BLaER1 treated with 17β-estradiol and CSF1 and Interleukin-3, amounts not matched to agents 10 nM and 100 nM (cell line): ENCODE measurements around the gene NXPH1.

ENCODE experiments used
- H3K27ac ChIP-seq, 11 experiments: shearing (Covaris generic); formaldehyde crosslinking; 2 replicates each; pipeline ENCODE4 v1.8.1; 2022
- H3K27me3 ChIP-seq, 11 experiments: shearing (Covaris generic); formaldehyde crosslinking; 2 replicates each; pipeline ENCODE4 v1.8.1; 2022
- H3K36me3 ChIP-seq, 11 experiments: shearing (Covaris generic); formaldehyde crosslinking; 2 replicates each; pipeline ENCODE4 v1.8.1; 2022
- H3K4me1 ChIP-seq, 10 experiments: shearing (Covaris generic); formaldehyde crosslinking; 2 replicates each; pipeline ENCODE4 v1.8.1; 2022
- H3K4me2 ChIP-seq, 11 experiments: shearing (Covaris generic); formaldehyde crosslinking; 2 replicates each; pipeline ENCODE4 v1.8.1; 2022
- H3K4me3 ChIP-seq, 10 experiments: shearing (Covaris generic); formaldehyde crosslinking; 2 replicates each; pipeline ENCODE4 v1.8.1; 2022
- H3K9ac ChIP-seq, 11 experiments: shearing (Covaris generic); formaldehyde crosslinking; 2 replicates each; pipeline ENCODE4 v1.8.1; 2022
- H3K9me3 ChIP-seq, 11 experiments: shearing (Covaris generic); formaldehyde crosslinking; replicated peaks in 1 of 11; 2 replicates each; pipeline ENCODE4 v1.8.1; 2022
- H4K20me1 ChIP-seq, 11 experiments: shearing (Covaris generic); formaldehyde crosslinking; 2 replicates each; pipeline ENCODE4 v1.8.1; 2022
- Cebpa-rat ChIP-seq, 11 experiments: shearing (Covaris generic); IDR thresholded peaks; 2 replicates each; pipeline ENCODE4 v1.8.1; 2022

NXPH1 gene

GRCh38 chr7:8627325-8627724 is 193.9 kb downstream of the NXPH1 start:
- no peak overlapping the region for H3K4me2 ChIP-seq
- no peaks in the 10 kb centered on the region for H3K27me3 ChIP-seq
- no peak overlapping the region for H3K4me3 ChIP-seq
- H3K9me3 ChIP-seq = no peaks in the 10 kb centered on the region
- no peak overlapping the region for H3K27ac ChIP-seq
- no peaks in the 10 kb centered on the region for H3K36me3 ChIP-seq
- TF ChIP-seq Cebpa-rat (IDR thresholded peaks at IDR 0.05) = no peak
- no peaks in the 10 kb centered on the region for H3K4me1 ChIP-seq
- no peaks in the 10 kb centered on the region for H4K20me1 ChIP-seq
- no peak overlapping the region for H3K9ac ChIP-seq

GRCh38 chr7:8628656-8629055 is 195.2 kb downstream of the NXPH1 start:
- Histone ChIP-seq H3K27me3 (no peaks in the 10 kb centered on the region), H3K4me2 (no peak overlapping the region), H3K4me3 (no peak overlapping the region), H3K9me3 (no peaks in the 10 kb centered on the region), H3K9ac (no peak overlapping the region), H3K4me1 (no peaks in the 10 kb centered on the region), H4K20me1 (no peaks in the 10 kb centered on the region), H3K27ac (no peak overlapping the region), H3K36me3 (no peaks in the 10 kb centered on the region)
- TF ChIP-seq Cebpa-rat (IDR thresholded peaks at IDR 0.05) = no peak

DNA sequence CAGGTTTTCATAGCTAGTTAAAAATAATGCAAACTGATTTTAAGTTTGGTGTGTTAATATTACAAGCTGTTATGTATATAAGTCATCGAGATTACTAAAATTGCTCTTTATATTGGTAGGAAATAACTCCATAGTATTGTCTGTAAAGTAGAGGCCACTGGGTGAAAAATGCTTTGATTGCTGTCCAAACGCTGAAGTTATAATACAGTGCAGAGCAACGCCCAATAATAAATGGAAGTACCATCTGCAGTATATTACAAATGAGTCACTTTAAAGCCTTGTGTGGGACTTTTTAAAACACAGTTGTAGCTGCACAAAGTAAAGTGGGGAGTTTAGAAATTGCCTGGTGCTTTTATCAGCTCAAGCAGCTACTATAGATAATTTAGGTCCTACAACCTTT is 196.1 kb downstream of the NXPH1 start:
- no peak for TF ChIP-seq Cebpa-rat (IDR thresholded peaks at IDR 0.05)

DNA sequence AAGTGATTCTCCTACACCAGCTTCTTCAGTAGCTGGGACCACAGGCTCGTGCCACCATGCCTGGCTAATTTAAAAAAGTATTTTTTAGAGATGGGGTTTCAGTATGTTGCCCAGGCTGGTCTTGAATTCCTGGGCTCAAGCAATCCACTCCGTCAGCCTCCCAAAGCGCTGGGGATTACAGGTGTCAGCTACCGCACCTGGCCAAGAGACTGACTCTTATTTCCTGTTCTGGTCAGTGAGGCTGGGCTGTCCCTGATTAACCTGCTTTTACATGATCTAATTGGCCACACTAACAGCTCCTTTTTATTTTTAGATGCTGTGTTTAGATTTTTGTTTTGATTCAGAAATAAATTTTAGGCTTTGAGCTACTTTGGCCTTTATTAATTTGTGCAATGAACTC is 203.9 kb downstream of the NXPH1 start:
- H3K4me3 ChIP-seq = no peak overlapping the region
- no peaks in the 10 kb centered on the region for H3K27me3 ChIP-seq
- H3K9me3 ChIP-seq = no peaks in the 10 kb centered on the region
- TF ChIP-seq Cebpa-rat (IDR thresholded peaks at IDR 0.05) = no peak
- no peak overlapping the region for H3K27ac ChIP-seq
- no peaks in the 10 kb centered on the region for H3K36me3 ChIP-seq
- H3K9ac ChIP-seq = no peak overlapping the region
- no peak overlapping the region for H3K4me2 ChIP-seq
- H3K4me1 ChIP-seq = no peaks in the 10 kb centered on the region
- H4K20me1 ChIP-seq = no peaks in the 10 kb centered on the region

More for the DNA sequence above, 196.1 kb downstream of the NXPH1 start:
- Histone ChIP-seq H3K4me2 (no peak overlapping the region), H4K20me1 (no peaks in the 10 kb centered on the region), H3K9ac (no peak overlapping the region), H3K36me3 (no peaks in the 10 kb centered on the region), H3K27me3 (no peaks in the 10 kb centered on the region), H3K9me3 (no peaks in the 10 kb centered on the region), H3K4me1 (no peaks in the 10 kb centered on the region), H3K27ac (no peak overlapping the region), H3K4me3 (no peak overlapping the region)

GRCh38 chr7:8638076-8638475 is 204.7 kb downstream of the NXPH1 start:
- Histone ChIP-seq H3K27me3 (no peaks in the 10 kb centered on the region), H3K9ac (no peak overlapping the region), H3K4me2 (no peak overlapping the region), H3K4me3 (no peak overlapping the region), H3K27ac (no peak overlapping the region), H3K36me3 (no peaks in the 10 kb centered on the region), H3K9me3 (no peaks in the 10 kb centered on the region), H4K20me1 (no peaks in the 10 kb centered on the region), H3K4me1 (no peaks in the 10 kb centered on the region)
- no peak for TF ChIP-seq Cebpa-rat (IDR thresholded peaks at IDR 0.05)

DNA sequence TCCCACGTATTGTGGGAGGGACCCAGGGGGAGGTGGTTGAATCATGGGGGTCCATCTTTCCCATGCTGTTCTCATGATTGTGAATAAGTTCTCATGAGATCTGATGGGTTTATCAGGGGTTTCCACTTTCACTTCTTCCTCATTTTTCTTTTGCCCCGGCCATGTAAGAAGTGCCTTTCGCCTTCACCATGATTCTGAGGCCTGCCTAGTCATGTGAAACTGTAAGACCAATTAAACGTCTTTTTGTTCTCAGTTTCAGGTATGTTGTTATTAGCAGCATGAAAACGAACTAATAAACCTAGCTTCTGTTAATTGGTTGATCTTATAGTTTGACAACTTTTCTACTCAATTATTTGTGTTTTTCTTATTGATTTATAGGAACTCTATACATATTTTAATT is 206.3 kb downstream of the NXPH1 start:
- no peaks in the 10 kb centered on the region for H3K4me1 ChIP-seq
- no peak for TF ChIP-seq Cebpa-rat (IDR thresholded peaks at IDR 0.05)
- no peak overlapping the region for H3K4me2 ChIP-seq
- no peaks in the 10 kb centered on the region for H3K36me3 ChIP-seq
- no peaks in the 10 kb centered on the region for H4K20me1 ChIP-seq
- no peak overlapping the region for H3K27ac ChIP-seq
- H3K9ac ChIP-seq = no peak overlapping the region
- no peak overlapping the region for H3K4me3 ChIP-seq
- no peaks in the 10 kb centered on the region for H3K27me3 ChIP-seq
- no peaks in the 10 kb centered on the region for H3K9me3 ChIP-seq

DNA sequence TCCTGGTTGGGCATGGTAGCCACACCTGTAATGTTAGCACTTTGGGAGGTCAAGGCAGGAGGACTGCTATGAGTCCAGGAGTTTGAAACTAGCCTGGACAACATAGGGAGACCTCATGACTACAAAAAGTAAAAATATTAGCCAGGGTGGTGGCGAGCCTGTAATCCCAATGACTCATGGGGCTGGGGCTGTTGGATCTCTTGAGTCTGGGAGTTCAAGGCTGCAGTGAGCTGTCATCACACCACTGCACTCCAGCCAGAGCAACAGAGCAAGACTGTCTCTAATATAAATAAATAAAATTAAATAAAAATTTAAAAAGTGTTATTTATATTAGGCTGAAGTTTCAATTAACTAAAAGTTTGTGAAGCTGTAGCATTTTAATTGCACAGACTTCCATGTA is 207.3 kb downstream of the NXPH1 start:
- Histone ChIP-seq H3K4me3 (no peak overlapping the region), H3K9ac (no peak overlapping the region), H3K36me3 (no peaks in the 10 kb centered on the region), H4K20me1 (no peaks in the 10 kb centered on the region), H3K27ac (no peak overlapping the region), H3K9me3 (no peaks in the 10 kb centered on the region), H3K27me3 (no peaks in the 10 kb centered on the region), H3K4me1 (no peaks in the 10 kb centered on the region), H3K4me2 (no peak overlapping the region)
- no peak for TF ChIP-seq Cebpa-rat (IDR thresholded peaks at IDR 0.05)

GRCh38 chr7:8668627-8669500 is 235.5 kb downstream of the NXPH1 start:
- Histone ChIP-seq H3K9ac (no peak overlapping the region), H4K20me1 (no peaks in the 10 kb centered on the region; a peak in 1 of 22 replicates), H3K4me3 (no peak overlapping the region), H3K4me2 (no peak overlapping the region), H3K27me3 (no peaks in the 10 kb centered on the region), H3K36me3 (no peaks in the 10 kb centered on the region), H3K4me1 (no peaks in the 10 kb centered on the region), H3K27ac (no peak overlapping the region), H3K9me3 (peaks cover 0 to 15% (median 8%) of the 10 kb centered on the region in 11 experiments; a peak in 13 of 22 replicates)
- TF ChIP-seq Cebpa-rat (IDR thresholded peaks at IDR 0.05) = no peak

GRCh38 chr7:8669501-8669851 is 236.1 kb downstream of the NXPH1 start:
- Histone ChIP-seq H3K4me2 (no peak overlapping the region), H3K9me3 (peaks cover 0 to 15% (median 8%) of the 10 kb centered on the region in 11 experiments; a peak in 13 of 22 replicates), H3K27ac (no peak overlapping the region), H3K27me3 (no peaks in the 10 kb centered on the region), H3K9ac (no peak overlapping the region), H4K20me1 (no peaks in the 10 kb centered on the region; a peak in 1 of 22 replicates), H3K4me1 (no peaks in the 10 kb centered on the region), H3K4me3 (no peak overlapping the region), H3K36me3 (no peaks in the 10 kb centered on the region)
- no peak for TF ChIP-seq Cebpa-rat (IDR thresholded peaks at IDR 0.05)

GRCh38 chr7:8684426-8684825 is 251.0 kb downstream of the NXPH1 start:
- Histone ChIP-seq H3K9me3 (no peaks in the 10 kb centered on the region), H3K4me2 (no peak overlapping the region), H3K36me3 (no peaks in the 10 kb centered on the region), H3K4me1 (no peaks in the 10 kb centered on the region), H3K27me3 (no peaks in the 10 kb centered on the region), H3K27ac (no peak overlapping the region), H4K20me1 (no peaks in the 10 kb centered on the region), H3K4me3 (no peak overlapping the region), H3K9ac (no peak overlapping the region)
- TF ChIP-seq Cebpa-rat (IDR thresholded peaks at IDR 0.05) = no peak
